ENCODE measurements around the gene CYP2J2. TPM values are rescaled to one million over a fixed set of nuclear protein-coding genes. Genes with fewer than 3 reads are reported as not detected.

Gene CYP2J2
- total RNA-seq, 3 donors from 2014 or later, result 0.16 to 12.8 (median 8.3) TPM

GRCh38 chr1:59967780-59968179 lies 41.2 kb upstream of the CYP2J2 start:
- DNase-seq (ENCODE audit: low spot score in 2 of 2), result no peak
- Histone ChIP-seq H3K4me3 (no peak overlapping the region), H3K27me3 (no peaks in the 10 kb centered on the region), H3K9me3 (no peaks in the 10 kb centered on the region), H3K27ac (no peak overlapping the region), H3K36me3 (no peaks in the 10 kb centered on the region), H3K4me1 (no peaks in the 10 kb centered on the region)
- TF ChIP-seq POLR2AphosphoS5 (IDR thresholded peaks at IDR 0.05), result no peak
- TF ChIP-seq CTCF (IDR thresholded peaks at IDR 0.05), result no peak
- TF ChIP-seq POLR2A (IDR thresholded peaks at IDR 0.05), result no peak
- intact Hi-C loops (cut with DNase I; ENCODE audit: low total_unique reads), result no loop called here

- Histone ChIP-seq H3K4me1 (no peaks in the 10 kb centered on the region), H3K27ac (no peak overlapping the region), H3K4me3 (no peak overlapping the region), H3K9me3 (no peaks in the 10 kb centered on the region), H3K27me3 (no peaks in the 10 kb centered on the region), H3K36me3 (no peaks in the 10 kb centered on the region)
- intact Hi-C loops (cut with DNase I; ENCODE audit: low total_unique reads), result no loop called here
- TF ChIP-seq CTCF (IDR thresholded peaks at IDR 0.05), result no peak
- TF ChIP-seq POLR2AphosphoS5 (IDR thresholded peaks at IDR 0.05), result no peak
- no peak for TF ChIP-seq POLR2A (IDR thresholded peaks at IDR 0.05)
- no peak for DNase-seq (ENCODE audit: low spot score in 2 of 2)
These were observed 40.6 kb upstream of the CYP2J2 start for GRCh38 chr1:59967141-59967697.

DNA sequence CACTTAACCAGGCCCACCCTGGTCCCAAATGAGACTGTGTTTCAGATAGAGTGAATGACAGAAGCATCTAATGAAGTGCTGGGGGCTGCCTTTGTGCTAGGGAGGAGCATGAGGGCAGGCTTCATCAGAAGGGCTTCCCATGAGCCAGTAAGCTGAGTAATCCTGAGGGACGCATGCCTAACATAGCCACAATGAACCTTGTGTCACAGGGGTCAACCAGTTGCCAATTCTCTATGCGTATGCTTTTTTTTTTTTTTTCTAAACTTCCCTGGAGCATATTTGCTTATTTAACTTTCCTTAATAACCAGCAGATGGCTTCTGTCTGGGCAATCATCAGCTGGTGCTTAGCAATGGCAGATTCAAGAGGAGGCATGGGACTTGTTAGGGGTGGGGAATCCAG lies 25.5 kb upstream of the CYP2J2 start:
- H3K27me3 ChIP-seq, result no peaks in the 10 kb centered on the region
- no peak overlapping the region for H3K4me3 ChIP-seq
- no peaks in the 10 kb centered on the region for H3K9me3 ChIP-seq
- H3K4me1 ChIP-seq, result no peaks in the 10 kb centered on the region
- intact Hi-C loops (cut with DNase I; ENCODE audit: low total_unique reads), result no loop called here
- no peaks in the 10 kb centered on the region for H3K36me3 ChIP-seq
- H3K27ac ChIP-seq, result no peak overlapping the region
- no peak for DNase-seq (ENCODE audit: low spot score in 2 of 2)
- no peak for TF ChIP-seq POLR2A (IDR thresholded peaks at IDR 0.05)
- no peak for TF ChIP-seq POLR2AphosphoS5 (IDR thresholded peaks at IDR 0.05)
- no peak for TF ChIP-seq CTCF (IDR thresholded peaks at IDR 0.05)

DNA sequence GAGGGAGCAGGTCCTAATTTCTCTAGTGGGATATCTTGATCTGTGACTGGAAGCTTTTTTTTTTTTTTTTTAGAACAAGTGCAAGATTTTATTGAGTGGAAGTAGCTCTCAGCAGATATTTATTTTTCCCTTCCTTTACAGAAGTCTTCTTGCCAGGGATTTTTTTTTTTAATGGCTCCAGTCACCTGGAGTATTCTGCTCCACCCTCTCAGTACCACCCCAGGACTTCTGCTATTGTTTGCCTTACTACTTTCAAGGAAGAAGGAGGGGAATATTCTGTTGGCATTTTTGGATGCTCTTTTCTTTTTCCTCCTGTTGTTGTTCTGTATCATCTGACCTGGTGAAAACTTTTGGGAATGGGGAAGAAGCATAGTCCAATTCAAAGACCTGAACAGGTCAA lies 23.1 kb upstream of the CYP2J2 start:
- no peak overlapping the region for H3K27ac ChIP-seq
- no peaks in the 10 kb centered on the region for H3K9me3 ChIP-seq
- DNase-seq (ENCODE audit: low spot score in 2 of 2), result no peak
- intact Hi-C loops (cut with DNase I; ENCODE audit: low total_unique reads), result no loop called here
- TF ChIP-seq CTCF (IDR thresholded peaks at IDR 0.05), result no peak
- TF ChIP-seq POLR2AphosphoS5 (IDR thresholded peaks at IDR 0.05), result no peak
- no peak for TF ChIP-seq POLR2A (IDR thresholded peaks at IDR 0.05)
- no peaks in the 10 kb centered on the region for H3K36me3 ChIP-seq
- H3K27me3 ChIP-seq, result no peaks in the 10 kb centered on the region
- no peak overlapping the region for H3K4me3 ChIP-seq
- H3K4me1 ChIP-seq, result no peaks in the 10 kb centered on the region

DNA sequence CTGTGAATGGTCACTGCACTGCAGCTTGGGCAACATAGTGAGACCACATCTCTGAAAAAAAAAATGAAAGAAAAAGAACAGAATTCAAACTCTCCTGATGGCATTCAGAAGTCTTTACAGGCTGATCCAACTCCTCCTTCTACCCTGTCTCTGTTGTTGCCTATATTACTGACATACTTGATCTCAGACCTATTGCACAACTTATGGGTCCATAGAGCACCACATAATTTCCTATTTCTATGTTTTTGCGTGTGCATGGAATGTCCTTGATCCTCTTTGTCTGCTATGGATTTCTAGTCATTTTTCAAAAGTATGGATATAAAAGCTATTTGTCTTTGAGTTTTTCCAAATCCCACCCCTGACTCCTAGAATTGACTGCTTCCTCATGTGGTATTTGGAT lies 22.4 kb upstream of the CYP2J2 start:
- Histone ChIP-seq H3K27me3 (no peaks in the 10 kb centered on the region), H3K4me3 (no peak overlapping the region), H3K27ac (no peak overlapping the region), H3K4me1 (no peaks in the 10 kb centered on the region), H3K9me3 (no peaks in the 10 kb centered on the region), H3K36me3 (no peaks in the 10 kb centered on the region)
- intact Hi-C loops (cut with DNase I; ENCODE audit: low total_unique reads), result no loop called here
- TF ChIP-seq POLR2A (IDR thresholded peaks at IDR 0.05) (no peak), POLR2AphosphoS5 (IDR thresholded peaks at IDR 0.05) (no peak)
- no peak for DNase-seq (ENCODE audit: low spot score in 2 of 2)
